Neural progenitor cell (in vitro differentiated cells): Measurements from ENCODE around the gene RUNX1. TPM values are rescaled to one million over a fixed set of nuclear protein-coding genes. Genes with fewer than 3 reads are reported as not detected.

ENCODE experiments used
- DNase-seq: peaks from one replicate; pipeline ENCODE4 v3.0.0-alpha.2; 2016; ENCODE audit warnings: low spot score
- H2AFZ ChIP-seq: fragments of 200-600 bp; sonication (generic); replicated peaks from 2 replicates; pipeline ENCODE4 v1.6.1; 2016; ENCODE audit warnings: antibody characterized with exemption
- H3F3A ChIP-seq: fragments of 200-600 bp; sonication (generic); 2 replicates; pipeline ENCODE4 v1.6.1; 2016; ENCODE audit warnings: antibody characterized with exemption, low read depth
- H3K27ac ChIP-seq: fragments of 200-600 bp; sonication (generic); 2 replicates; pipeline ENCODE4 v1.5.1; 2016; ENCODE audit warnings: mild to moderate bottlenecking
- H3K27me3 ChIP-seq: fragments of 200-600 bp; sonication (generic); 2 replicates; pipeline ENCODE4 v1.6.1; 2016; ENCODE audit warnings: mild to moderate bottlenecking, moderate library complexity
- H3K36me3 ChIP-seq: fragments of 200-600 bp; sonication (generic); 2 replicates; pipeline ENCODE4 v1.5.1; 2016
- H3K4me1 ChIP-seq: fragments of 200-600 bp; sonication (generic); 2 replicates; pipeline ENCODE4 v1.6.1; 2016; ENCODE audit warnings: mixed run types
- H3K4me2 ChIP-seq: fragments of 200-600 bp; sonication (generic); 2 replicates; pipeline ENCODE4 v1.6.1; 2016
- H3K4me3 ChIP-seq: fragments of 200-600 bp; sonication (generic); 2 replicates; pipeline ENCODE4 v1.5.1; 2016
- H3K79me2 ChIP-seq: fragments of 200-600 bp; sonication (generic); 2 replicates; pipeline ENCODE4 v1.6.1; 2016; ENCODE audit warnings: low read depth
- H3K9ac ChIP-seq: fragments of 200-600 bp; sonication (generic); 2 replicates; pipeline ENCODE4 v1.6.1; 2016
- H3K9me3 ChIP-seq: fragments of 200-600 bp; sonication (generic); 2 replicates; pipeline ENCODE4 v1.5.1; 2016; ENCODE audit warnings: low read depth
- H4K20me1 ChIP-seq: fragments of 200-600 bp; sonication (generic); 2 replicates; pipeline ENCODE4 v1.6.1; 2016; ENCODE audit warnings: low read depth
- H3K27ac Mint-ChIP-seq: 3 replicates; pipeline ENCODE4 v1.8.0; 2021; ENCODE audit warnings: mixed read lengths
- H3K27me3 Mint-ChIP-seq: 2 replicates; pipeline ENCODE4 v1.8.0; 2022; ENCODE audit warnings: low read depth, mild to moderate bottlenecking, inconsistent platforms, moderate library complexity, mixed read lengths; ENCODE audit not compliant: insufficient read depth
- H3K36me3 Mint-ChIP-seq: 3 replicates; pipeline ENCODE4 v1.8.0; 2021; ENCODE audit warnings: mixed read lengths
- H3K4me1 Mint-ChIP-seq: 3 replicates; pipeline ENCODE4 v1.8.0; 2021; ENCODE audit warnings: mixed read lengths
- H3K4me3 Mint-ChIP-seq: 3 replicates; pipeline ENCODE4 v1.8.0; 2021; ENCODE audit warnings: mild to moderate bottlenecking, moderate library complexity, mixed read lengths
- H3K9me3 Mint-ChIP-seq: 3 replicates; pipeline ENCODE4 v1.8.0; 2020; ENCODE audit warnings: mixed read lengths
- EZH2 ChIP-seq: fragments of 200-600 bp; sonication (generic); IDR thresholded peaks from 2 replicates; pipeline ENCODE4 v1.6.1; 2017; ENCODE audit warnings: antibody characterized with exemption, mild to moderate bottlenecking, moderate library complexity
- EZH2phosphoT487 ChIP-seq: fragments of 200-600 bp; sonication (generic); IDR thresholded peaks from 2 replicates; pipeline ENCODE4 v1.6.1; 2017; ENCODE audit warnings: antibody characterized with exemption
- total RNA-seq: library from RNA; depleted of rRNA; stranded (reverse); fragments of >200 nt; gene quantifications from 2 replicates; pipeline ENCODE4 v1.2.3, GENCODE V29; 2015; ENCODE audit warnings: low replicate concordance
- TF ChIP-seq, protein P1 (sequence below): fragments of 200-600 bp; sonication (generic); IDR thresholded peaks from 2 replicates; pipeline ENCODE4 v1.5.1; 2017; ENCODE audit warnings: antibody characterized with exemption, mild to moderate bottlenecking

The RUNX1 gene
- total RNA-seq, 1 donor from 2014 or later = 0.09 TPM

- no peaks in the 10 kb centered on the region for H3K36me3 ChIP-seq
- Mint-ChIP-seq H3K27me3 (peaks cover 13% of the 10 kb centered on the region), H3K27ac (no peak overlapping the region), H3K36me3 (no peaks in the 10 kb centered on the region), H3K4me1 (peaks cover 30% of the 10 kb centered on the region), H3K9me3 (no peaks in the 10 kb centered on the region), H3K4me3 (no peak overlapping the region)
- TF ChIP-seq EZH2 (no peak), EZH2phosphoT487 (no peak)
- TF ChIP-seq, protein P1, sequence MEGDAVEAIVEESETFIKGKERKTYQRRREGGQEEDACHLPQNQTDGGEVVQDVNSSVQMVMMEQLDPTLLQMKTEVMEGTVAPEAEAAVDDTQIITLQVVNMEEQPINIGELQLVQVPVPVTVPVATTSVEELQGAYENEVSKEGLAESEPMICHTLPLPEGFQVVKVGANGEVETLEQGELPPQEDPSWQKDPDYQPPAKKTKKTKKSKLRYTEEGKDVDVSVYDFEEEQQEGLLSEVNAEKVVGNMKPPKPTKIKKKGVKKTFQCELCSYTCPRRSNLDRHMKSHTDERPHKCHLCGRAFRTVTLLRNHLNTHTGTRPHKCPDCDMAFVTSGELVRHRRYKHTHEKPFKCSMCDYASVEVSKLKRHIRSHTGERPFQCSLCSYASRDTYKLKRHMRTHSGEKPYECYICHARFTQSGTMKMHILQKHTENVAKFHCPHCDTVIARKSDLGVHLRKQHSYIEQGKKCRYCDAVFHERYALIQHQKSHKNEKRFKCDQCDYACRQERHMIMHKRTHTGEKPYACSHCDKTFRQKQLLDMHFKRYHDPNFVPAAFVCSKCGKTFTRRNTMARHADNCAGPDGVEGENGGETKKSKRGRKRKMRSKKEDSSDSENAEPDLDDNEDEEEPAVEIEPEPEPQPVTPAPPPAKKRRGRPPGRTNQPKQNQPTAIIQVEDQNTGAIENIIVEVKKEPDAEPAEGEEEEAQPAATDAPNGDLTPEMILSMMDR = no peak
- H2AFZ ChIP-seq = no peak overlapping the region
- H3K9me3 ChIP-seq = no peaks in the 10 kb centered on the region
- H3K27ac ChIP-seq = no peak overlapping the region
- H3K4me1 ChIP-seq = peaks cover 9% of the 10 kb centered on the region
- no peak for DNase-seq
- no peak overlapping the region for H3K4me2 ChIP-seq
- H3K27me3 ChIP-seq = no peaks in the 10 kb centered on the region
- no peaks in the 10 kb centered on the region for H3K79me2 ChIP-seq
- H4K20me1 ChIP-seq = no peaks in the 10 kb centered on the region
- no peak overlapping the region for H3K9ac ChIP-seq
- no peak overlapping the region for H3K4me3 ChIP-seq
- no peaks in the 10 kb centered on the region for H3F3A ChIP-seq
These were observed 3.7 kb upstream of the RUNX1 start for GRCh38 chr21:35052801-35053200.

GRCh38 chr21:35051287-35051818, 2.3 kb upstream of the RUNX1 start:
- no peaks in the 10 kb centered on the region for H3F3A ChIP-seq

DNA sequence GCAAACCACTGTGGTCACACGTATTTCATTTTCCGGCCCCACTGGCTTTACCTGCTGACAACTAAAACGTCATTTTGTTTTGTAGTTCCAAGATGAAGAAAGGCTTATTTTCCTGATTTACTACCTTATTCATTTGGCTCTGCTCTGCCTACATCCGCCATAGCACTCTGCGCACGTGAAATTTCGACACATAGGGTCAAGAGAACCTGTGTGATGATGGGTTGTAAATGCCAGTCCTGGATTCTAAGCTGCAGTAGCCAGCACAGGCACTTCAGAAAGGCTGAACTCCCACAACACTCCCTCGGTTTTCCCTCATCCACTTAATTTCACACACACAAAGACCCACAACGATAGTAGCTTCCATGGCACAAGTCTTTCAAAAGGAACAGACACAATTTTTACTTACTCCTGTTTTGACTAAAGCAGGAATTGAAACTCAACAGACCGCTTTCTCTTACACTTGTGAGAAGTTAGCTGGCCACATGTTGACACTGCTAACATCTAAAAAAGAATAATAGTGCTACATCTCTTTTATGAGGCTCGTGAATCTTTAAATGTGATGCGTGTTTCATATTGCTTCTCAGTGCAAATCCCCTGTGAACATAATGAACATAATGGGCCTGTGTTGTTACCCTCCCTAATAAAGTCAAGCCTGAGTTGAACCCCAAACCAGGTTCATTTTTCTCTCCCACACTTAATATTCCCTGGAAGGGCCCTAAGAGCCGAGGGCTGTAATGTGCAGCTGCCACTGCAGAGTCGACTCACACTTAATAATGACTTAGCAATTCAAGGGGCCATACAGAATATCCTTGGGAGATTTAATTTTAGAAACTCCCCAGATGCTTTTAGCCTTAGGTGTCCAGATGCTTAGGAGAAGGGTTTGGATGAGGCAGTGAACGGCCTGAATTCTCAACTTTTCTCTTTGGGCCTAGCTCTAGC, 1.5 kb upstream of the RUNX1 start:
- Histone ChIP-seq H3K9me3 (no peaks in the 10 kb centered on the region), H4K20me1 (no peaks in the 10 kb centered on the region), H3K4me1 (peaks cover 10% of the 10 kb centered on the region), H3K4me3 (no peak overlapping the region), H3K27me3 (no peaks in the 10 kb centered on the region), H3F3A (no peaks in the 10 kb centered on the region), H3K27ac (no peak overlapping the region), H3K4me2 (no peak overlapping the region), H2AFZ (no peak overlapping the region), H3K9ac (no peak overlapping the region), H3K36me3 (no peaks in the 10 kb centered on the region), H3K79me2 (no peaks in the 10 kb centered on the region)
- Mint-ChIP-seq H3K27me3 (peaks cover 13% of the 10 kb centered on the region), H3K4me3 (no peak overlapping the region), H3K36me3 (no peaks in the 10 kb centered on the region), H3K27ac (no peak overlapping the region), H3K4me1 (peaks cover 42% of the 10 kb centered on the region), H3K9me3 (no peaks in the 10 kb centered on the region)
- DNase-seq = no peak
- TF ChIP-seq EZH2 (no peak), EZH2phosphoT487 (no peak)
- TF ChIP-seq, protein P1 = no peak

More at GRCh38 chr21:35051287-35051818, 2.3 kb upstream of the RUNX1 start:
- Mint-ChIP-seq H3K4me1 (peaks cover 42% of the 10 kb centered on the region), H3K27me3 (peaks cover 13% of the 10 kb centered on the region), H3K4me3 (no peak overlapping the region), H3K27ac (no peak overlapping the region), H3K9me3 (no peaks in the 10 kb centered on the region), H3K36me3 (no peaks in the 10 kb centered on the region)
- no peak overlapping the region for H3K9ac ChIP-seq
- H3K4me3 ChIP-seq = no peak overlapping the region
- H3K9me3 ChIP-seq = no peaks in the 10 kb centered on the region
- H3K27ac ChIP-seq = no peak overlapping the region
- no peaks in the 10 kb centered on the region for H3K36me3 ChIP-seq
- no peak overlapping the region for H2AFZ ChIP-seq
- peaks cover 10% of the 10 kb centered on the region for H3K4me1 ChIP-seq
- H3K27me3 ChIP-seq = no peaks in the 10 kb centered on the region
- no peaks in the 10 kb centered on the region for H3K79me2 ChIP-seq
- TF ChIP-seq EZH2phosphoT487 (no peak), EZH2 (no peak)
- TF ChIP-seq, protein P1 = peak; percentile 73
- no peak overlapping the region for H3K4me2 ChIP-seq
- H4K20me1 ChIP-seq = no peaks in the 10 kb centered on the region
- peak; percentile 87 for DNase-seq
